H1 (cell line): ENCODE data around the gene DLK1. TPM values are rescaled to one million over a fixed set of nuclear protein-coding genes. Genes with fewer than 3 reads are reported as not detected.

ENCODE experiments used
- KDM5A ChIP-seq: fragments of 200-600 bp; IDR thresholded peaks from 2 replicates; pipeline ENCODE4 v1.7.1; 2012; ENCODE audit warnings: mild to moderate bottlenecking, low read length, inconsistent platforms, mixed read lengths
- POLR2AphosphoS5 ChIP-seq: IDR thresholded peaks from 2 replicates; pipeline ENCODE4 v1.6.1; 2011; ENCODE audit warnings: low read depth, low read length
- TBP ChIP-seq: IDR thresholded peaks from 2 replicates; pipeline ENCODE4 v1.6.1; 2011; ENCODE audit warnings: low read depth, low read length, improper control_type of control experiment
- polyA plus RNA-seq, 7 experiments: library from polyadenylated mRNA; depleted of rRNA in 3 of 7; stranded (reverse) in 5 of 7; unstranded in 2 of 7; fragments of >200 nt in 5 of 7; fragments of 200-250 nt in 2 of 7; gene quantifications; 1 replicate in 5 of 7; 2 replicates in 1 of 7; 4 replicates in 1 of 7; pipeline versions ENCODE4 v1.2.1 to v1.2.3, GENCODE V29; 2011 to 2013; ENCODE audit warnings: missing spikeins in 2 of 7, mixed read lengths in 2 of 7
- total RNA-seq: library from RNA; stranded (reverse); fragmentation: NEBNext Ultra II Directional; extraction: Animal tissue kit (Norgen Biotek cat#: 25700); gene quantifications from 2 replicates; pipeline ENCODE4 v1.2.1, GENCODE V29; 2021

DLK1 gene
- total and polyA plus RNA-seq, 2 of the 8 experiments (the other 6 are each of a cell fraction or from before 2014, with no cell fraction given), result 1.3 to 2.4 TPM

GRCh38 chr14:100748403-100748802, 21.7 kb downstream of the DLK1 start (continued):
- TF ChIP-seq KDM5A (no peak), TBP (no peak), POLR2AphosphoS5 (no peak)
